ENCODE measurements around the gene CAMKK2.

- TF ChIP-seq CTCF (IDR thresholded peaks at IDR 0.05; ENCODE audit: poor library complexity, severe bottlenecking) (no peak), TAF1 (IDR thresholded peaks at IDR 0.05; ENCODE audit: low read depth) (no peak)
These were observed 35.1 kb downstream of the CAMKK2 start for GRCh38 chr12:121261398-121261797.
